A549 (cell line): ENCODE data around the gene IL17RA. TPM values are rescaled to one million over a fixed set of nuclear protein-coding genes. Genes with fewer than 3 reads are reported as not detected.

Experiments
- ATAC-seq, 2 experiments: fragments of 200-7000 bp in 1 of 2; fragments of >200 bp in 1 of 2; cut with Nextera tagmentation in 1 of 2; cut with Tn5 transposase in 1 of 2; 3 replicates each; pipeline versions ENCODE4 v1.8.0 to v1.9.1; 2018 to 2020; ENCODE audit warnings: mild to moderate bottlenecking in 1 of 2, moderate library complexity in 1 of 2
- CTCF ChIA-PET: fragments of 300-600 bp; sonication (Branson Sonifier 250); formaldehyde crosslinking; extraction: SDS; loops from one replicate; lab custom pipeline; 2021; ENCODE audit warnings: antibody characterized with exemption, inconsistent platforms; lab: Yijun Ruan, JAX
- POLR2A ChIA-PET: fragments of 350-600 bp; formaldehyde crosslinking; extraction: SDS; loops from one replicate; lab custom pipeline; 2021; ENCODE audit warnings: antibody characterized with exemption, inconsistent platforms; lab: Yijun Ruan, JAX
- DNase-seq, 2 experiments: peaks; one replicate each; pipeline versions ENCODE4 v3.0.0 to v3.0.0-alpha.2; 2011 to 2016; ENCODE audit warnings: low read depth in 1 of 2, low spot score in 1 of 2
- FAIRE-seq: peaks from 2 replicates; lab custom pipeline; 2011; peaks lifted over from hg19 to GRCh38; lab: Jason Lieb, UNC
- H3K27ac ChIP-seq, 2 experiments: fragments of >200 bp; sonication (Bioruptor Twin); formaldehyde crosslinking; 3 replicates each; pipeline ENCODE4 v1.5.1; 2016 to 2017
- H3K4me1 ChIP-seq: fragments of >200 bp; sonication (Bioruptor Twin); formaldehyde crosslinking; 3 replicates; pipeline ENCODE4 v1.6.1; 2016
- H3K4me2 ChIP-seq: fragments of >200 bp; sonication (Bioruptor Twin); formaldehyde crosslinking; 3 replicates; pipeline ENCODE4 v1.6.1; 2016
- H3K4me3 ChIP-seq: fragments of >200 bp; sonication (Bioruptor Twin); formaldehyde crosslinking; 3 replicates; pipeline ENCODE4 v1.5.1; 2016
- H3K9me3 ChIP-seq: fragments of >200 bp; sonication (Bioruptor Twin); formaldehyde crosslinking; 3 replicates; pipeline ENCODE4 v1.6.1; 2016
- BHLHE40 ChIP-seq: IDR thresholded peaks from 2 replicates; pipeline ENCODE4 v1.6.1; 2012; ENCODE audit warnings: low read depth, low read length, inconsistent platforms
- CBX2 ChIP-seq: fragments of 200-600 bp; sonication (generic); IDR thresholded peaks from 2 replicates; pipeline ENCODE4 v1.6.1; 2016; ENCODE audit warnings: low read depth, mild to moderate bottlenecking, borderline replicate concordance
- CBX8 ChIP-seq: fragments of 200-600 bp; sonication (generic); IDR thresholded peaks from 2 replicates; pipeline ENCODE4 v1.6.1; 2016
- CHD4 ChIP-seq: fragments of 200-600 bp; sonication (generic); IDR thresholded peaks from 2 replicates; pipeline ENCODE4 v1.6.1; 2016; ENCODE audit warnings: antibody characterized with exemption, mild to moderate bottlenecking, borderline replicate concordance
- ELK1 ChIP-seq: fragments of 150-350 bp; IDR thresholded peaks from 2 replicates; pipeline ENCODE4 v1.6.1; 2014; ENCODE audit warnings: low read depth, mild to moderate bottlenecking, low read length
- FOSB ChIP-seq: fragments of 250-450 bp; sonication (Bioruptor Pico); IDR thresholded peaks from 2 replicates; pipeline ENCODE4 v1.5.0; 2020; ENCODE audit warnings: mild to moderate bottlenecking, moderate library complexity
- FOSL2 ChIP-seq, 2 experiments: fragments of 450-650 bp in 1 of 2; fragments of >200 bp in 1 of 2; sonication (Bioruptor Twin) in 1 of 2; formaldehyde crosslinking; IDR thresholded peaks; 2 replicates each; pipeline versions ENCODE4 v1.5.0 to v1.6.1; 2016 to 2020; ENCODE audit warnings: mild to moderate bottlenecking in 1 of 2, moderate library complexity in 1 of 2
- GATA3 ChIP-seq: IDR thresholded peaks from 2 replicates; pipeline ENCODE4 v1.6.1; 2012; ENCODE audit warnings: borderline replicate concordance
- HDAC2 ChIP-seq: fragments of 200-600 bp; sonication (generic); IDR thresholded peaks from 2 replicates; pipeline ENCODE4 v1.6.1; 2016
- HEYL ChIP-seq: fragments of 250-450 bp; sonication (Bioruptor Pico); IDR thresholded peaks from 2 replicates; pipeline ENCODE4 v1.8.0; 2021; ENCODE audit warnings: mild to moderate bottlenecking, moderate library complexity
- HOXB5 ChIP-seq: fragments of 250-450 bp; sonication (Bioruptor Pico); IDR thresholded peaks from 2 replicates; pipeline ENCODE4 v1.5.0; 2020; ENCODE audit warnings: mild to moderate bottlenecking, moderate library complexity
- MAZ ChIP-seq: fragments of 150-350 bp; IDR thresholded peaks from 2 replicates; pipeline ENCODE4 v1.6.1; 2014; ENCODE audit warnings: antibody characterized with exemption, low read depth, low read length, borderline replicate concordance
- MYC ChIP-seq: IDR thresholded peaks from 2 replicates; pipeline ENCODE4 v1.6.1; 2012; ENCODE audit warnings: mild to moderate bottlenecking, inconsistent platforms, low read length, improper control_type of control experiment, borderline replicate concordance
- NPAS2 ChIP-seq: fragments of 250-450 bp; sonication (Bioruptor Pico); IDR thresholded peaks from 2 replicates; pipeline ENCODE4 v1.8.0; 2022; ENCODE audit warnings: mild to moderate bottlenecking, moderate library complexity, borderline replicate concordance
- PBX3 ChIP-seq: IDR thresholded peaks from 2 replicates; pipeline ENCODE4 v1.6.1; 2012
- PHF8 ChIP-seq: fragments of 200-600 bp; sonication (generic); IDR thresholded peaks from 2 replicates; pipeline ENCODE4 v1.6.1; 2016; ENCODE audit warnings: low read depth, mild to moderate bottlenecking, antibody characterized with exemption, moderate library complexity, borderline replicate concordance
- POLR2A ChIP-seq: IDR thresholded peaks from 2 replicates; pipeline ENCODE4 v1.6.1; 2012; ENCODE audit warnings: mild to moderate bottlenecking, low read length
- POLR2AphosphoS2 ChIP-seq: conservative IDR thresholded peaks from 2 replicates; pipeline ENCODE4 v1.6.1; 2012; ENCODE audit warnings: low read length, improper control_type of control experiment, inconsistent platforms
- RCOR1 ChIP-seq: fragments of 150-350 bp; IDR thresholded peaks from 2 replicates; pipeline ENCODE4 v1.6.1; 2014; ENCODE audit warnings: antibody characterized with exemption, low read length, low read depth
- RFX5 ChIP-seq: fragments of 450-650 bp; IDR thresholded peaks from 2 replicates; pipeline ENCODE4 v1.7.1; 2014; ENCODE audit warnings: antibody characterized with exemption, mild to moderate bottlenecking, moderate library complexity
- SMC3 ChIP-seq: fragments of >200 bp; sonication (Bioruptor Twin); formaldehyde crosslinking; IDR thresholded peaks from 3 replicates; pipeline ENCODE4 v1.6.1; 2018; ENCODE audit warnings: inconsistent platforms
- SREBF2 ChIP-seq: fragments of 450-650 bp; IDR thresholded peaks from 2 replicates; pipeline ENCODE4 v1.6.1; 2014; ENCODE audit warnings: mild to moderate bottlenecking, moderate library complexity
- TFCP2L1 ChIP-seq: fragments of 250-450 bp; sonication (Bioruptor Pico); IDR thresholded peaks from 2 replicates; pipeline ENCODE4 v1.5.0; 2021; ENCODE audit warnings: mild to moderate bottlenecking
- TP53 ChIP-seq: fragments of 250-450 bp; sonication (Bioruptor Pico); IDR thresholded peaks from 2 replicates; pipeline ENCODE4 v1.5.0; 2021; ENCODE audit warnings: mild to moderate bottlenecking, moderate library complexity
- ZFP36 ChIP-seq: fragments of 450-650 bp; IDR thresholded peaks from 2 replicates; pipeline ENCODE4 v1.6.1; 2014; ENCODE audit warnings: borderline replicate concordance; ENCODE audit not compliant: partially characterized antibody
- ZNF302 ChIP-seq: fragments of 250-450 bp; sonication (Bioruptor Pico); IDR thresholded peaks from 2 replicates; pipeline ENCODE4 v1.9.0; 2021; ENCODE audit warnings: inconsistent platforms, mild to moderate bottlenecking, moderate library complexity
- ZSCAN20 ChIP-seq: fragments of 250-450 bp; sonication (Bioruptor Pico); IDR thresholded peaks from 2 replicates; pipeline ENCODE4 v1.8.0; 2022; ENCODE audit warnings: mild to moderate bottlenecking, moderate library complexity
- WGBS: methylation state at CpG from one replicate; pipeline ENCODE4 v1.1.6; 2017; ENCODE audit errors: missing lambda C conversion rate; 5-methylcytosine and 5-hydroxymethylcytosine counted together
- polyA plus RNA-seq, 4 experiments: library from polyadenylated mRNA; depleted of rRNA in 3 of 4; stranded (reverse); fragments of >200 nt; fragmentation: RNase III in 1 of 4; extraction: RNeasy Plus Mini Kit Qiagen cat#74134 plus additional on column Dnase treatment in 1 of 4; gene quantifications; 2 replicates in 3 of 4; 3 replicates in 1 of 4; pipeline ENCODE4 v1.2.3, GENCODE V29; 2011 to 2017
- TF ChIP-seq, protein P1 (sequence below): fragments of >200 bp; sonication (Bioruptor Twin); formaldehyde crosslinking; IDR thresholded peaks from 3 replicates; pipeline ENCODE4 v1.6.1; 2016

Gene IL17RA
- polyA plus RNA-seq, 2 of the 4 experiments (the other 2 are of a cell fraction) = 4.3 to 6.4 TPM

- FAIRE-seq (no peak), DNase-seq (no peak), ATAC-seq (no peak)
- CTCF ChIA-PET = no interaction called here
- H3K27ac ChIP-seq = no peak overlapping the region
- no peak overlapping the region for H3K4me3 ChIP-seq
- H3K4me2 ChIP-seq = no peak overlapping the region
- WGBS = 96% methylated on average over 3 of the region's 3 CpGs
- POLR2A ChIA-PET = no interaction called here
- no peaks in the 10 kb centered on the region for H3K4me1 ChIP-seq
- no peaks in the 10 kb centered on the region for H3K9me3 ChIP-seq
- TF ChIP-seq TP53 (no peak), PHF8 (no peak), SREBF2 (no peak), ZFP36 (no peak), BHLHE40 (no peak), ZSCAN20 (CRISPR knock-in tag) (no peak), POLR2AphosphoS2 (no peak), ELK1 (no peak), CHD4 (no peak), RFX5 (no peak), SMC3 (no peak), HOXB5 (no peak), MAZ (no peak), MYC (no peak)
Observed at GRCh38 chr22:17060126-17060525, 24.7 kb upstream of the IL17RA start.

- ATAC-seq = no peak
- TF ChIP-seq SREBF2 (no peak), FOSB (no peak), GATA3 (no peak), CBX2 (no peak), PBX3 (no peak), POLR2A (no peak), CBX8 (no peak), RCOR1 (no peak), HEYL (CRISPR knock-in tag) (no peak), RFX5 (no peak), NPAS2 (CRISPR knock-in tag) (no peak), TFCP2L1 (CRISPR knock-in tag) (no peak), TP53 (no peak), CHD4 (no peak), POLR2AphosphoS2 (no peak), HDAC2 (no peak), FOSL2 (IDR thresholded peaks at IDR 0.05) (no peak), FOSL2 (CRISPR knock-in tag; IDR thresholded peaks at IDR 0.05) (no peak), ZSCAN20 (CRISPR knock-in tag) (no peak), ZNF302 (CRISPR knock-in tag) (no peak)
- TF ChIP-seq, protein P1, sequence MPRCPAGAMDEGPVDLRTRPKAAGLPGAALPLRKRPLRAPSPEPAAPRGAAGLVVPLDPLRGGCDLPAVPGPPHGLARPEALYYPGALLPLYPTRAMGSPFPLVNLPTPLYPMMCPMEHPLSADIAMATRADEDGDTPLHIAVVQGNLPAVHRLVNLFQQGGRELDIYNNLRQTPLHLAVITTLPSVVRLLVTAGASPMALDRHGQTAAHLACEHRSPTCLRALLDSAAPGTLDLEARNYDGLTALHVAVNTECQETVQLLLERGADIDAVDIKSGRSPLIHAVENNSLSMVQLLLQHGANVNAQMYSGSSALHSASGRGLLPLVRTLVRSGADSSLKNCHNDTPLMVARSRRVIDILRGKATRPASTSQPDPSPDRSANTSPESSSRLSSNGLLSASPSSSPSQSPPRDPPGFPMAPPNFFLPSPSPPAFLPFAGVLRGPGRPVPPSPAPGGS = no peak
Observed at GRCh38 chr22:17063411-17064106, 21.2 kb upstream of the IL17RA start.

More at GRCh38 chr22:17063411-17064106, 21.2 kb upstream of the IL17RA start:
- DNase-seq (no peak), FAIRE-seq (no peak)
- ChIA-PET CTCF (interaction anchor here (1.6 to 2.1 kb wide), 2 partner anchors 17 to 108 kb away, joined by 4 to 5 read pairs; no protein-coding TSS in a partner anchor), POLR2A (interaction anchor here (1.1 kb wide), 1 partner anchor 28 kb away, joined by 12 read pairs; no protein-coding TSS in a partner anchor)
- no peaks in the 10 kb centered on the region for H3K9me3 ChIP-seq
- 92% methylated on average over 8 of the region's 8 CpGs for WGBS
- no peak overlapping the region for H3K4me2 ChIP-seq
- H3K27ac ChIP-seq = no peak overlapping the region
- H3K4me3 ChIP-seq = no peak overlapping the region
- H3K4me1 ChIP-seq = no peaks in the 10 kb centered on the region
